Astrocyte (in vitro differentiated cells and primary cell): ENCODE results near the gene SLC9A9.

Source experiments
- EZH2 ChIP-seq: IDR thresholded peaks from 2 replicates; pipeline ENCODE4 v1.6.1; 2012; ENCODE audit warnings: mild to moderate bottlenecking, low read length, inconsistent platforms; ENCODE audit not compliant: insufficient read depth
- TF ChIP-seq, protein P1 (sequence below): IDR thresholded peaks from 2 replicates; pipeline ENCODE4 v1.5.1; 2011; ENCODE audit warnings: low read depth, mild to moderate bottlenecking, inconsistent platforms, low read length, moderate library complexity; ENCODE audit not compliant: insufficient read depth

- TF ChIP-seq, protein P1, sequence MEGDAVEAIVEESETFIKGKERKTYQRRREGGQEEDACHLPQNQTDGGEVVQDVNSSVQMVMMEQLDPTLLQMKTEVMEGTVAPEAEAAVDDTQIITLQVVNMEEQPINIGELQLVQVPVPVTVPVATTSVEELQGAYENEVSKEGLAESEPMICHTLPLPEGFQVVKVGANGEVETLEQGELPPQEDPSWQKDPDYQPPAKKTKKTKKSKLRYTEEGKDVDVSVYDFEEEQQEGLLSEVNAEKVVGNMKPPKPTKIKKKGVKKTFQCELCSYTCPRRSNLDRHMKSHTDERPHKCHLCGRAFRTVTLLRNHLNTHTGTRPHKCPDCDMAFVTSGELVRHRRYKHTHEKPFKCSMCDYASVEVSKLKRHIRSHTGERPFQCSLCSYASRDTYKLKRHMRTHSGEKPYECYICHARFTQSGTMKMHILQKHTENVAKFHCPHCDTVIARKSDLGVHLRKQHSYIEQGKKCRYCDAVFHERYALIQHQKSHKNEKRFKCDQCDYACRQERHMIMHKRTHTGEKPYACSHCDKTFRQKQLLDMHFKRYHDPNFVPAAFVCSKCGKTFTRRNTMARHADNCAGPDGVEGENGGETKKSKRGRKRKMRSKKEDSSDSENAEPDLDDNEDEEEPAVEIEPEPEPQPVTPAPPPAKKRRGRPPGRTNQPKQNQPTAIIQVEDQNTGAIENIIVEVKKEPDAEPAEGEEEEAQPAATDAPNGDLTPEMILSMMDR, result no peak
- no peak for TF ChIP-seq EZH2
These were observed 340.3 kb downstream of the SLC9A9 start for GRCh38 chr3:143507735-143508580.
